Iris pigment epithelial cell (primary cell): ENCODE results near the gene ZYX.

Experiments used
- DNase-seq: peaks from one replicate; pipeline ENCODE4 v3.0.0-alpha.2; 2011; ENCODE audit warnings: low read depth

The ZYX gene

GRCh38 chr7:143380646-143381426 is at the start of gene ZYX:
Gene ZYX, plus strand, starts transcription at chr7:143381345. Its CDS starts 227 bp downstream, at chr7:143381572.
- DNase-seq = peak; percentile 98

- DNase-seq = peak; percentile 51
Measured at GRCh38 chr7:143334244-143334643, 46.9 kb upstream of the ZYX start.

GRCh38 chr7:143337216-143337615 is 43.9 kb upstream of the ZYX start:
- no peak for DNase-seq

GRCh38 chr7:143341842-143342241 is 39.3 kb upstream of the ZYX start:
- DNase-seq = no peak

GRCh38 chr7:143343596-143343995 is 37.5 kb upstream of the ZYX start:
- DNase-seq = no peak

GRCh38 chr7:143345428-143345900 is 35.7 kb upstream of the ZYX start:
- peak; percentile 55 for DNase-seq

- no peak for DNase-seq
Measured at GRCh38 chr7:143346018-143346417, 35.1 kb upstream of the ZYX start.

- no peak for DNase-seq
Measured at GRCh38 chr7:143347950-143348349, 33.2 kb upstream of the ZYX start.

- DNase-seq = peak; percentile 17
Measured at GRCh38 chr7:143351060-143351459, 30.1 kb upstream of the ZYX start.

GRCh38 chr7:143351574-143351973 is 29.6 kb upstream of the ZYX start:
- DNase-seq = no peak

GRCh38 chr7:143352531-143353002 is 28.6 kb upstream of the ZYX start:
- no peak for DNase-seq

GRCh38 chr7:143354376-143354775 is 26.8 kb upstream of the ZYX start:
- no peak for DNase-seq

- DNase-seq = no peak
Measured at GRCh38 chr7:143354965-143355364, 26.2 kb upstream of the ZYX start.

GRCh38 chr7:143355450-143356385 is 25.4 kb upstream of the ZYX start:
- no peak for DNase-seq

- DNase-seq = no peak
Measured at GRCh38 chr7:143356414-143357050, 24.6 kb upstream of the ZYX start.

- DNase-seq = no peak
Measured at GRCh38 chr7:143358626-143359025, 22.5 kb upstream of the ZYX start.

- no peak for DNase-seq
Measured at GRCh38 chr7:143359771-143360353, 21.3 kb upstream of the ZYX start.

GRCh38 chr7:143360788-143361551 is 20.2 kb upstream of the ZYX start:
- DNase-seq = no peak

- no peak for DNase-seq
Measured at GRCh38 chr7:143361552-143362130, 19.5 kb upstream of the ZYX start.

GRCh38 chr7:143362131-143363015 is 18.8 kb upstream of the ZYX start, which contains the start of gene FAM131B:
Gene FAM131B, minus strand, starts transcription at chr7:143362713. Its CDS starts 110 bp downstream, at chr7:143362603.
- DNase-seq = no peak
